Adrenal gland (tissue), 5 donors: ENCODE results near the gene MECR.

Experiments
- CTCF ChIP-seq, 6 experiments: fragments of 450-650 bp in 4 of 6; fragments of 200-600 bp in 2 of 6; sonication (generic) in 1 of 6; IDR thresholded peaks; 1 replicate in 5 of 6; 2 replicates in 1 of 6; pipeline versions ENCODE4 v1.5.1 to v1.8.0; 2016 to 2021; ENCODE audit warnings: antibody characterized with exemption in 6 of 6, mild to moderate bottlenecking in 2 of 6, moderate library complexity in 1 of 6
- POLR2A ChIP-seq, 2 donors: fragments of 450-650 bp; IDR thresholded peaks; one replicate each; pipeline ENCODE4 v1.6.1; 2017; ENCODE audit warnings: antibody characterized with exemption in 2 of 2, mild to moderate bottlenecking in 2 of 2, moderate library complexity in 1 of 2
- donor health status: DM: no; HTN: no; CAD: no.

GRCh38 chr1:29275435-29275834, 44.7 kb upstream of the MECR start:
- no peak for TF ChIP-seq CTCF (IDR thresholded peaks at IDR 0.05)
- no peak for TF ChIP-seq POLR2A (IDR thresholded peaks at IDR 0.05)
